ENCODE data around the gene SLC7A11. TPM values are rescaled to one million over a fixed set of nuclear protein-coding genes. Genes with fewer than 3 reads are reported as not detected.

Gene SLC7A11
- total and polyA plus RNA-seq, 2 donors from 2014 or later, result 0.04 to 2.6 TPM

DNA sequence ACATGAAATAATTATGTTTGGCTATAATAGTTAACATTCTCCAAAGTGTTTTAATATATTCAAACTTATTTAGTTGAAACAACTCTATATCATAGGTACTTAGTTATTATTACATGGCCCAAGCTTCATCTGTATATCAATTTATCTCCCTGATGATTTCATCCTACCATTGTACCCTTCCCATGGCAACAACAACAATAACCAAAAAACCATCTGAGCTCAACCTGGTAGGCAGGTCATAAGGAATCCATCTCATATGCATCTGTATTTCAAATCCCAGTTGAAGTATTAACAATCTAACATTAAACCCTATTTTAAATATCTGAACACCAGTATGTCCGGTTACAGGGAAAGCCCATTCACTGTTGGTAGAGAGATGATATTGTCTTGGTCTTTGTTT, 33.1 kb upstream of the SLC7A11 start:
- TF ChIP-seq, protein P1, sequence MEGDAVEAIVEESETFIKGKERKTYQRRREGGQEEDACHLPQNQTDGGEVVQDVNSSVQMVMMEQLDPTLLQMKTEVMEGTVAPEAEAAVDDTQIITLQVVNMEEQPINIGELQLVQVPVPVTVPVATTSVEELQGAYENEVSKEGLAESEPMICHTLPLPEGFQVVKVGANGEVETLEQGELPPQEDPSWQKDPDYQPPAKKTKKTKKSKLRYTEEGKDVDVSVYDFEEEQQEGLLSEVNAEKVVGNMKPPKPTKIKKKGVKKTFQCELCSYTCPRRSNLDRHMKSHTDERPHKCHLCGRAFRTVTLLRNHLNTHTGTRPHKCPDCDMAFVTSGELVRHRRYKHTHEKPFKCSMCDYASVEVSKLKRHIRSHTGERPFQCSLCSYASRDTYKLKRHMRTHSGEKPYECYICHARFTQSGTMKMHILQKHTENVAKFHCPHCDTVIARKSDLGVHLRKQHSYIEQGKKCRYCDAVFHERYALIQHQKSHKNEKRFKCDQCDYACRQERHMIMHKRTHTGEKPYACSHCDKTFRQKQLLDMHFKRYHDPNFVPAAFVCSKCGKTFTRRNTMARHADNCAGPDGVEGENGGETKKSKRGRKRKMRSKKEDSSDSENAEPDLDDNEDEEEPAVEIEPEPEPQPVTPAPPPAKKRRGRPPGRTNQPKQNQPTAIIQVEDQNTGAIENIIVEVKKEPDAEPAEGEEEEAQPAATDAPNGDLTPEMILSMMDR (IDR thresholded peaks at IDR 0.05; ENCODE audit: borderline replicate concordance, extremely low read depth, insufficient read depth), result no peak
- H3K4me1 ChIP-seq (ENCODE audit: control insufficient read depth in 2 of 3, insufficient read depth in 2 of 3, low read depth in 1 of 3, low read length in 3 of 3), result no peaks in the 10 kb centered on the region
- DNase-seq (no peak), FAIRE-seq (no peak)
- H3K27ac ChIP-seq (ENCODE audit: low read depth in 2 of 2, low read length in 2 of 2), result no peak overlapping the region
- no peak overlapping the region for H3K4me3 ChIP-seq (ENCODE audit: low read length in 3 of 3)
- intact Hi-C loops (cut with DNase I), result no loop called here
- no peaks in the 10 kb centered on the region for H3K27me3 ChIP-seq (ENCODE audit: control insufficient read depth, insufficient read depth, low read length)
- no peaks in the 10 kb centered on the region for H3K9me3 ChIP-seq (ENCODE audit: control insufficient read depth in 2 of 3, insufficient read depth in 1 of 3, low read length in 3 of 3)
- no peaks in the 10 kb centered on the region for H3K36me3 ChIP-seq (ENCODE audit: control insufficient read depth in 2 of 3, insufficient read depth in 3 of 3, low read length in 3 of 3)
- H3K9ac ChIP-seq (ENCODE audit: low read length in 3 of 3), result no peak overlapping the region

DNA sequence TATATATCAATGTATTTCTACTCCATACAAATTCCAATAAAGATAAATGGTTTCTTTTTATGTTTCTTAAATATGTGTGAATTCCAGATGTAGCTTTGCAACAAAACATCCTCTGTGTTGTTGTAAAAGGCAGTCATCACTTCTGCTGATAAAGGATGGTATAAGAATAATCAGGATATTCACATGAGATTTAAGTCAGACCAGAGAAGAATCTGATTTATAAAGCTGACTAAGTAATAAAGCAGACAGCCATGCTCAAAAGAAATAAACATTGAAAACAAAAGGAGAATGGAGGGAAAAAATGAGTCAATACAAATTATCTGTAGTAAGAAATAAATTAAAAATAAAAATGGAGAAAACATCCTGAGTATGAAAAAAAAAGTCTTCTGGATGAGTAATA, 27.0 kb upstream of the SLC7A11 start:
- FAIRE-seq (no peak), DNase-seq (no peak)
- Histone ChIP-seq H3K4me3 (ENCODE audit: low read length in 3 of 3) (no peak overlapping the region), H3K9ac (ENCODE audit: low read length in 3 of 3) (no peak overlapping the region), H3K4me1 (ENCODE audit: control insufficient read depth in 2 of 3, insufficient read depth in 2 of 3, low read depth in 1 of 3, low read length in 3 of 3) (no peaks in the 10 kb centered on the region), H3K36me3 (ENCODE audit: control insufficient read depth in 2 of 3, insufficient read depth in 3 of 3, low read length in 3 of 3) (no peaks in the 10 kb centered on the region), H3K27me3 (ENCODE audit: control insufficient read depth, insufficient read depth, low read length) (no peaks in the 10 kb centered on the region), H3K9me3 (ENCODE audit: control insufficient read depth in 2 of 3, insufficient read depth in 1 of 3, low read length in 3 of 3) (no peaks in the 10 kb centered on the region), H3K27ac (ENCODE audit: low read depth in 2 of 2, low read length in 2 of 2) (no peak overlapping the region)
- intact Hi-C loops (cut with DNase I), result no loop called here
- TF ChIP-seq, protein P1 (IDR thresholded peaks at IDR 0.05; ENCODE audit: borderline replicate concordance, extremely low read depth, insufficient read depth), result no peak

- no peak overlapping the region for H3K4me3 ChIP-seq (ENCODE audit: low read length in 3 of 3)
- no peak overlapping the region for H3K27ac ChIP-seq (ENCODE audit: low read depth in 2 of 2, low read length in 2 of 2)
- H3K9me3 ChIP-seq (ENCODE audit: control insufficient read depth in 2 of 3, insufficient read depth in 1 of 3, low read length in 3 of 3), result no peaks in the 10 kb centered on the region
- TF ChIP-seq, protein P1 (IDR thresholded peaks at IDR 0.05; ENCODE audit: borderline replicate concordance, extremely low read depth, insufficient read depth), result no peak
- no peak for FAIRE-seq
- no peak overlapping the region for H3K9ac ChIP-seq (ENCODE audit: low read length in 3 of 3)
- intact Hi-C loops (cut with DNase I), result no loop called here
- no peaks in the 10 kb centered on the region for H3K36me3 ChIP-seq (ENCODE audit: control insufficient read depth in 2 of 3, insufficient read depth in 3 of 3, low read length in 3 of 3)
- no peaks in the 10 kb centered on the region for H3K27me3 ChIP-seq (ENCODE audit: control insufficient read depth, insufficient read depth, low read length)
- no peaks in the 10 kb centered on the region for H3K4me1 ChIP-seq (ENCODE audit: control insufficient read depth in 2 of 3, insufficient read depth in 2 of 3, low read depth in 1 of 3, low read length in 3 of 3)
- DNase-seq, result no peak
Measured at GRCh38 chr4:138267835-138268234, 25.7 kb upstream of the SLC7A11 start.

- no peak for DNase-seq
- H3K4me3 ChIP-seq (ENCODE audit: low read length in 3 of 3), result no peak overlapping the region
- H3K27me3 ChIP-seq (ENCODE audit: control insufficient read depth, insufficient read depth, low read length), result no peaks in the 10 kb centered on the region
- H3K9me3 ChIP-seq (ENCODE audit: control insufficient read depth in 2 of 3, insufficient read depth in 1 of 3, low read length in 3 of 3), result no peaks in the 10 kb centered on the region
- H3K27ac ChIP-seq (ENCODE audit: low read depth in 2 of 2, low read length in 2 of 2), result no peak overlapping the region
- no peak for FAIRE-seq
- TF ChIP-seq, protein P1 (IDR thresholded peaks at IDR 0.05; ENCODE audit: borderline replicate concordance, extremely low read depth, insufficient read depth), result no peak
- H3K9ac ChIP-seq (ENCODE audit: low read length in 3 of 3), result no peak overlapping the region
- H3K36me3 ChIP-seq (ENCODE audit: control insufficient read depth in 2 of 3, insufficient read depth in 3 of 3, low read length in 3 of 3), result no peaks in the 10 kb centered on the region
- intact Hi-C loops (cut with DNase I), result no loop called here
- H3K4me1 ChIP-seq (ENCODE audit: control insufficient read depth in 2 of 3, insufficient read depth in 2 of 3, low read depth in 1 of 3, low read length in 3 of 3), result no peaks in the 10 kb centered on the region
Measured at GRCh38 chr4:138266948-138267347, 24.8 kb upstream of the SLC7A11 start.
